Neural cell (in vitro differentiated cells): ENCODE data around the gene ATP2C2. TPM values are rescaled to one million over a fixed set of nuclear protein-coding genes. Genes with fewer than 3 reads are reported as not detected.

ENCODE experiments used
- H2AFZ ChIP-seq: fragments of 200-600, 300-800 bp; sonication (generic), shearing (Covaris generic); 2 replicates; pipeline ENCODE4 v1.6.0; 2014; ENCODE audit warnings: low read depth, mild to moderate bottlenecking, antibody characterized with exemption, low read length, moderate library complexity
- H3F3A ChIP-seq: fragments of 200-600 bp; shearing (Covaris generic); 2 replicates; pipeline ENCODE4 v1.6.1; 2016; ENCODE audit warnings: mild to moderate bottlenecking, moderate library complexity, mixed read lengths, antibody characterized with exemption, low read length; ENCODE audit not compliant: insufficient read depth, poor library complexity, severe bottlenecking
- H3K27ac ChIP-seq: fragments of 200-600, 300-800 bp; sonication (generic), shearing (Covaris generic); 2 replicates; pipeline ENCODE4 v1.5.1; 2014; ENCODE audit warnings: mild to moderate bottlenecking, low read length, moderate library complexity
- H3K27me3 ChIP-seq: fragments of 300-800, 200-600 bp; sonication (generic), shearing (Covaris generic); 2 replicates; pipeline ENCODE4 v1.6.0; 2014; ENCODE audit warnings: mild to moderate bottlenecking, low read depth, low read length, moderate library complexity; ENCODE audit not compliant: insufficient read depth
- H3K36me3 ChIP-seq: fragments of 300-800, 200-600 bp; sonication (generic), shearing (Covaris generic); 2 replicates; pipeline ENCODE4 v1.5.1; 2014; ENCODE audit warnings: mild to moderate bottlenecking, antibody characterized with exemption, low read length, moderate library complexity; ENCODE audit not compliant: insufficient read depth
- H3K4me2 ChIP-seq: fragments of 300-800, 200-600 bp; sonication (generic), shearing (Covaris generic); 2 replicates; pipeline ENCODE4 v1.6.0; 2014; ENCODE audit warnings: mild to moderate bottlenecking, low read length
- H3K4me3 ChIP-seq: fragments of 300-800, 200-600 bp; sonication (generic), shearing (Covaris generic); 2 replicates; pipeline ENCODE4 v1.5.1; 2014; ENCODE audit warnings: mild to moderate bottlenecking, low read length, moderate library complexity
- H3K79me2 ChIP-seq: fragments of 200-600 bp; shearing (Covaris generic); replicated peaks from 2 replicates; pipeline ENCODE4 v1.6.0; 2014; ENCODE audit warnings: mild to moderate bottlenecking, low read length, moderate library complexity; ENCODE audit not compliant: insufficient read depth
- H3K9ac ChIP-seq: fragments of 300-800, 200-600 bp; sonication (generic), shearing (Covaris generic); 2 replicates; pipeline ENCODE4 v1.6.1; 2016; ENCODE audit warnings: mild to moderate bottlenecking, low read length, mixed read lengths
- H3K9me2 ChIP-seq: fragments of 200-600 bp; shearing (Covaris generic); 2 replicates; pipeline ENCODE4 v1.6.1; 2016; ENCODE audit warnings: mild to moderate bottlenecking, low read length, mixed read lengths; ENCODE audit not compliant: insufficient read depth
- H3K9me3 ChIP-seq: fragments of 200-600, 300-800 bp; sonication (generic), shearing (Covaris generic); 2 replicates; pipeline ENCODE4 v1.6.1; 2016; ENCODE audit warnings: mild to moderate bottlenecking, mixed run types, low read length, moderate library complexity, mixed read lengths
- H4K20me1 ChIP-seq: fragments of 200-600 bp; shearing (Covaris generic); 2 replicates; pipeline ENCODE4 v1.6.1; 2016; ENCODE audit warnings: mild to moderate bottlenecking, mixed run types; ENCODE audit not compliant: insufficient read depth
- CTCF ChIP-seq: fragments of 450-650 bp; IDR thresholded peaks from 2 replicates; pipeline ENCODE4 v1.5.1; 2014; ENCODE audit warnings: antibody characterized with exemption, mild to moderate bottlenecking, moderate library complexity; ENCODE audit not compliant: poor library complexity, severe bottlenecking
- EP300 ChIP-seq: fragments of 450-650 bp; conservative IDR thresholded peaks from 2 replicates; pipeline ENCODE4 v1.6.1; 2014; ENCODE audit warnings: antibody characterized with exemption, mild to moderate bottlenecking, moderate library complexity; ENCODE audit not compliant: poor library complexity, severe bottlenecking
- EZH2 ChIP-seq: fragments of 200-600, 300-800 bp; shearing (Covaris generic), sonication (generic); IDR thresholded peaks from 2 replicates; pipeline ENCODE4 v1.6.1; 2014; ENCODE audit warnings: antibody characterized with exemption, low read length, borderline replicate concordance, mild to moderate bottlenecking; ENCODE audit not compliant: insufficient read depth, poor library complexity, severe bottlenecking
- MXI1 ChIP-seq: fragments of 450-650 bp; conservative IDR thresholded peaks from 2 replicates; pipeline ENCODE4 v1.6.1; 2014; ENCODE audit warnings: antibody characterized with exemption, mild to moderate bottlenecking; ENCODE audit not compliant: poor library complexity, severe bottlenecking
- POLR2AphosphoS5 ChIP-seq: IDR thresholded peaks from 2 replicates; pipeline ENCODE4 v1.6.1; 2012
- RAD21 ChIP-seq: fragments of 450-650 bp; conservative IDR thresholded peaks from 2 replicates; pipeline ENCODE4 v1.6.1; 2014; ENCODE audit warnings: antibody characterized with exemption, mild to moderate bottlenecking, moderate library complexity
- REST ChIP-seq: IDR thresholded peaks from 2 replicates; pipeline ENCODE4 v1.6.1; 2012; ENCODE audit warnings: borderline replicate concordance
- SMC3 ChIP-seq: fragments of 450-650 bp; conservative IDR thresholded peaks from 2 replicates; pipeline ENCODE4 v1.6.1; 2014; ENCODE audit warnings: antibody characterized with exemption, mild to moderate bottlenecking, moderate library complexity; ENCODE audit not compliant: poor library complexity
- TAF1 ChIP-seq: IDR thresholded peaks from 2 replicates; pipeline ENCODE4 v1.6.1; 2012; ENCODE audit warnings: low read depth
- polyA plus RNA-seq: library from polyadenylated mRNA; depleted of rRNA; stranded (reverse); fragments of >200 nt; gene quantifications from 2 replicates; pipeline ENCODE4 v1.2.3, GENCODE V29; 2014

The ATP2C2 gene
- polyA plus RNA-seq, 1 donor from 2014 or later = not detected

DNA sequence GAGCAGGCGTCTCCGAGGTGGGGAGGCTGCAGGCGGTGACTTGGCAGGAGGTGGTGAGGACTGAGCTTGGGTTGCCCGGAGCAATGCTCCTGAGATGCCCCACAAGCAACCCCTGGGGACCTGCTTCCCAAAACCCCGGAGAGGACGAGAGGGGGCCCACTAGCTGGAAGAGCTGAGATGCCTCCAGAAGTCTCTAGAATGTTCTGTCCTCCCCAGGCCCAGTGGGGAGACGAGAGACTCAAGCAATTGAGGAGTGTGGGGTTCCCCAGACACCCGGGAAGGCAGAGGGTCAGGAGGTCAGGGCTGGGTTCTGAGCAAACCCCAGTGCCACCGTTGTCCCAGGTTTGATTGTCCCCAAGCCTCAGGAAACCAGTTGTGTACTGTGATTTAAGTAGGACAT is 21.2 kb upstream of the ATP2C2 start:
- Histone ChIP-seq H3F3A (no peaks in the 10 kb centered on the region), H3K27me3 (no peaks in the 10 kb centered on the region), H4K20me1 (no peaks in the 10 kb centered on the region), H3K9me2 (no peaks in the 10 kb centered on the region), H2AFZ (no peak overlapping the region), H3K79me2 (no peaks in the 10 kb centered on the region), H3K27ac (no peak overlapping the region), H3K4me2 (no peak overlapping the region), H3K9me3 (no peaks in the 10 kb centered on the region), H3K36me3 (no peaks in the 10 kb centered on the region), H3K4me3 (no peak overlapping the region), H3K9ac (no peak overlapping the region)
- no peak for TF ChIP-seq RAD21
- no peak for TF ChIP-seq SMC3
- no peak for TF ChIP-seq POLR2AphosphoS5
- no peak for TF ChIP-seq EZH2
- TF ChIP-seq EP300 = no peak
- TF ChIP-seq TAF1 = no peak
- no peak for TF ChIP-seq REST
- TF ChIP-seq CTCF = no peak
- TF ChIP-seq MXI1 = no peak

DNA sequence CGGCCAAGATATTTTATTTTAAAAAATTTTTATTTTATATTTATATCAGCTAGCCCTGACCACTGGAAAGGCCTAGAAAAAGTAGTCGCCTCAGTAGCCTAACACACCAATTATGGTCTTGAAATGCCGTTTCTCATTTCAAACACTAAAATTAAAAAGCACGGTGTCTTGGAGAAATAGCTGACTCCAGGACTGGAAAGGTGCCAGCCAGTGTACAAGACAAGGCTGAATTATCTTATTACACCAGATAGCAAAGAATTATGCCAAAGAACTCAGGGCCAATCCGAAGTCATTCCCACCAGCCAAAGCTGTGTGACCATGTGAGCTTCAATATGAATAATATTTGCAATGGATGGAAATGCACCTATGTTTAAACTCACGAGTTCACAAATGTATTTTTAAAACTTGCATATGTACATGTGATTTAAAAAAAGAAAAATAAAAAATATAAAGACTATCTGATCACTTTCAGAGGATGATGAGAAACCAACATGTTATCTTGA is 19.9 kb upstream of the ATP2C2 start:
- no peaks in the 10 kb centered on the region for H3K9me2 ChIP-seq
- no peaks in the 10 kb centered on the region for H3K9me3 ChIP-seq
- TF ChIP-seq EZH2 = no peak
- no peak for TF ChIP-seq POLR2AphosphoS5
- no peak for TF ChIP-seq REST
- TF ChIP-seq CTCF = no peak
- no peak for TF ChIP-seq MXI1
- no peak for TF ChIP-seq RAD21
- no peak for TF ChIP-seq TAF1
- TF ChIP-seq SMC3 = no peak
- H4K20me1 ChIP-seq = no peaks in the 10 kb centered on the region
- no peak overlapping the region for H2AFZ ChIP-seq
- H3K79me2 ChIP-seq = no peaks in the 10 kb centered on the region
- no peaks in the 10 kb centered on the region for H3K27me3 ChIP-seq
- no peaks in the 10 kb centered on the region for H3K36me3 ChIP-seq
- H3K4me3 ChIP-seq = no peak overlapping the region
- no peak overlapping the region for H3K27ac ChIP-seq
- H3K9ac ChIP-seq = no peak overlapping the region
- H3F3A ChIP-seq = no peaks in the 10 kb centered on the region
- no peak overlapping the region for H3K4me2 ChIP-seq
